SK-N-SH (cell line): ENCODE data around the gene FOXP1. TPM values are rescaled to one million over a fixed set of nuclear protein-coding genes. Genes with fewer than 3 reads are reported as not detected.

Experiments used
- CTCF ChIA-PET: fragments of 300-600, 350-600 bp; formaldehyde crosslinking; extraction: SDS; loops from one replicate; lab custom pipeline; 2021; lab: Yijun Ruan, JAX
- POLR2A ChIA-PET: fragments of 350-600 bp; sonication (Branson Sonifier 250); formaldehyde crosslinking; extraction: SDS; loops from one replicate; lab custom pipeline; 2020; ENCODE audit warnings: antibody characterized with exemption, inconsistent platforms; lab: Yijun Ruan, JAX
- DNase-seq: peaks from one replicate; pipeline ENCODE4 v3.0.0; 2012
- H2AFZ ChIP-seq: fragments of 200-600 bp; sonication (generic); 2 replicates; pipeline ENCODE4 v1.8.1; 2016; ENCODE audit warnings: antibody characterized with exemption, mild to moderate bottlenecking, low read depth
- H3F3A ChIP-seq: fragments of 200-600 bp; sonication (generic); replicated peaks from 2 replicates; pipeline ENCODE3; 2016; ENCODE audit warnings: antibody characterized with exemption, mild to moderate bottlenecking; ENCODE audit not compliant: insufficient read depth
- H3K27ac ChIP-seq, 2 experiments: fragments of 200-500 bp in 1 of 2; fragments of 200-600 bp in 1 of 2; sonication (Bioruptor generic) in 1 of 2; sonication (generic), shearing (Covaris generic) in 1 of 2; 2 replicates each; pipeline versions ENCODE4 v1.5.1 to v1.6.1; 2014 to 2016; ENCODE audit warnings: low read depth in 2 of 2, inconsistent platforms in 1 of 2, low read length in 1 of 2, mild to moderate bottlenecking in 1 of 2, mixed read lengths in 1 of 2
- H3K27me3 ChIP-seq: fragments of 200-600 bp; sonication (generic), shearing (Covaris generic); 2 replicates; pipeline ENCODE4 v1.6.1; 2016; ENCODE audit warnings: mixed run types; ENCODE audit not compliant: insufficient read depth
- H3K36me3 ChIP-seq, 2 experiments: fragments of 200-500 bp in 1 of 2; fragments of 200-600 bp in 1 of 2; sonication (Bioruptor generic) in 1 of 2; sonication (generic) in 1 of 2; replicated peaks in 1 of 2; 2 replicates each; pipeline versions ENCODE3 to v1.5.1; 2014 to 2016; ENCODE audit warnings: low read length in 1 of 2, mild to moderate bottlenecking in 1 of 2; ENCODE audit not compliant: insufficient read depth in 2 of 2, control insufficient read depth in 1 of 2
- H3K4me1 ChIP-seq, 2 experiments: fragments of 200-500 bp in 1 of 2; fragments of 200-600 bp in 1 of 2; sonication (Bioruptor generic) in 1 of 2; sonication (generic), shearing (Covaris generic) in 1 of 2; 2 replicates each; pipeline versions ENCODE4 v1.5.1 to v1.6.1; 2014 to 2016; ENCODE audit warnings: low read depth in 1 of 2, low read length in 1 of 2, mixed run types in 1 of 2; ENCODE audit not compliant: insufficient read depth in 2 of 2, control insufficient read depth in 1 of 2
- H3K4me2 ChIP-seq: fragments of 200-600 bp; sonication (generic), shearing (Covaris generic); 2 replicates; pipeline ENCODE4 v1.6.1; 2017; ENCODE audit warnings: mixed run types
- H3K4me3 ChIP-seq, 2 experiments: fragments of 200-500 bp in 1 of 2; fragments of 200-600 bp in 1 of 2; sonication (Bioruptor generic) in 1 of 2; sonication (generic), shearing (Covaris generic) in 1 of 2; 2 replicates each; pipeline versions ENCODE4 v1.5.1 to v1.8.1; 2014 to 2016; ENCODE audit warnings: low read depth in 2 of 2, inconsistent platforms in 1 of 2, low read length in 1 of 2, mild to moderate bottlenecking in 1 of 2, mixed read lengths in 1 of 2, moderate library complexity in 1 of 2
- H3K79me2 ChIP-seq: fragments of 200-600 bp; sonication (generic); 2 replicates; pipeline ENCODE4 v1.8.1; 2017; ENCODE audit warnings: mild to moderate bottlenecking; ENCODE audit not compliant: insufficient read depth
- H3K9ac ChIP-seq: fragments of 200-600 bp; sonication (generic); 2 replicates; pipeline ENCODE4 v1.6.1; 2017; ENCODE audit warnings: mixed run types
- H3K9me2 ChIP-seq: fragments of 200-600 bp; sonication (generic); 2 replicates; pipeline ENCODE4 v1.6.1; 2017; ENCODE audit warnings: mixed run types
- H3K9me3 ChIP-seq: fragments of 200-600 bp; sonication (generic); 2 replicates; pipeline ENCODE4 v1.6.1; 2017; ENCODE audit warnings: mixed run types, mild to moderate bottlenecking, moderate library complexity
- H4K20me1 ChIP-seq: fragments of 200-600 bp; sonication (generic); 2 replicates; pipeline ENCODE4 v1.6.1; 2017; ENCODE audit warnings: mild to moderate bottlenecking, mixed run types; ENCODE audit not compliant: insufficient read depth
- EP300 ChIP-seq, 2 experiments: IDR thresholded peaks; 2 replicates each; pipeline versions ENCODE4 v1.4.0 to v1.6.1; 2012; ENCODE audit warnings: borderline replicate concordance in 1 of 2, low read depth in 1 of 2, low read length in 1 of 2
- EZH2phosphoT487 ChIP-seq: fragments of 200-600 bp; sonication (generic); IDR thresholded peaks from 2 replicates; pipeline ENCODE4 v1.6.1; 2017; ENCODE audit warnings: low read depth, mixed run types, mild to moderate bottlenecking, antibody characterized with exemption, moderate library complexity, borderline replicate concordance
- FOSL2 ChIP-seq: IDR thresholded peaks from 2 replicates; pipeline ENCODE4 v1.4.0; 2012; ENCODE audit warnings: low read depth, mild to moderate bottlenecking, moderate library complexity, borderline replicate concordance
- SIN3A ChIP-seq: IDR thresholded peaks from 2 replicates; pipeline ENCODE4 v1.6.1; 2012; ENCODE audit warnings: low read depth, mild to moderate bottlenecking, low read length, moderate library complexity, borderline replicate concordance
- TAF1 ChIP-seq: IDR thresholded peaks from 2 replicates; pipeline ENCODE4 v1.6.1; 2012; ENCODE audit warnings: low read depth, mild to moderate bottlenecking, low read length, moderate library complexity, borderline replicate concordance
- TCF12 ChIP-seq: IDR thresholded peaks from 2 replicates; pipeline ENCODE4 v1.4.0; 2012
- TEAD4 ChIP-seq: IDR thresholded peaks from 2 replicates; pipeline ENCODE4 v1.4.0; 2012; ENCODE audit warnings: mild to moderate bottlenecking, borderline replicate concordance; ENCODE audit not compliant: insufficient read depth
- YY1 ChIP-seq: IDR thresholded peaks from 2 replicates; pipeline ENCODE4 v1.4.0; 2012; ENCODE audit warnings: low read depth, mild to moderate bottlenecking
- WGBS: methylation state at CpG from one replicate; pipeline ENCODE4 v1.1.6; 2017; ENCODE audit warnings: low lambda C conversion rate; 5-methylcytosine and 5-hydroxymethylcytosine counted together
- polyA plus RNA-seq, 3 experiments: library from polyadenylated mRNA; depleted of rRNA; stranded (reverse); fragments of >200 nt; gene quantifications; 2 replicates each; pipeline ENCODE4 v1.2.3, GENCODE V29; 2012
- TF ChIP-seq, protein P1 (sequence below): fragments of 200-600 bp; sonication (generic); IDR thresholded peaks from 2 replicates; pipeline ENCODE4 v1.6.1; 2017; ENCODE audit warnings: antibody characterized with exemption, mild to moderate bottlenecking, moderate library complexity
- TF ChIP-seq, protein P2 (sequence below): IDR thresholded peaks from 2 replicates; pipeline ENCODE4 v1.4.0; 2012; ENCODE audit warnings: low read depth, borderline replicate concordance
- TF ChIP-seq, protein P3 (sequence below): IDR thresholded peaks from 2 replicates; pipeline ENCODE4 v1.6.1; 2012; ENCODE audit warnings: mild to moderate bottlenecking, low read depth, low read length, moderate library complexity
- TF ChIP-seq, protein P4 (sequence below): IDR thresholded peaks from 2 replicates; pipeline ENCODE4 v1.4.0; 2012; ENCODE audit warnings: low read depth, borderline replicate concordance

The FOXP1 gene
- polyA plus RNA-seq, 1 of the 3 experiments (the other 2 are of a cell fraction), result 8.8 TPM

DNA sequence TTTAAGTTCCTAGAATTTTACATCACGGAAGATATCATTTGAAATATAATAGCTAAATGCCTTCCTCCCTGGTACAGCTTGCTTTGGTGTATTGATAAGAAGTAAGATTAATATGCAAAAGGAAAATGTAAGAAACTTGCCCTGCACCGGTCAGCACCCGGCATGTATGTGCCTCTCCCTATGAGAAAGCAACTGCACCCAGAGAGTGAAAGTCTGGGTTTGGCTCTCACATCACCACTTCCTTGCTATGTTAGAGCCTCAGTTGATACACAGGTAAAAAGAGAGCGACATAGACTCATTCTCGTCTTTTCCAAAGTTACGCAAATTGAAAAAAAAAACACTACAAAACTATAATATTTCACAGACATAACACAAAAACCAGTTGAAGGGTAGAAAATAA, 96.7 kb downstream of the FOXP1 start:
- Histone ChIP-seq H3K4me2 (no peak overlapping the region), H3K27ac (no peak overlapping the region), H2AFZ (no peak overlapping the region), H3K4me3 (no peak overlapping the region), H3K9ac (no peak overlapping the region), H3K4me1 (peaks cover 4 to 16% of the 10 kb centered on the region in 2 experiments; a peak in 3 of 4 replicates), H3K9me3 (no peaks in the 10 kb centered on the region), H4K20me1 (no peaks in the 10 kb centered on the region), H3K36me3 (peaks cover 6 to 31% of the 10 kb centered on the region in 2 experiments), H3K27me3 (no peaks in the 10 kb centered on the region), H3K79me2 (peaks cover 94% of the 10 kb centered on the region), H3K9me2 (no peaks in the 10 kb centered on the region), H3F3A (no peaks in the 10 kb centered on the region)
- TF ChIP-seq SIN3A, result no peak
- TF ChIP-seq, protein P1, sequence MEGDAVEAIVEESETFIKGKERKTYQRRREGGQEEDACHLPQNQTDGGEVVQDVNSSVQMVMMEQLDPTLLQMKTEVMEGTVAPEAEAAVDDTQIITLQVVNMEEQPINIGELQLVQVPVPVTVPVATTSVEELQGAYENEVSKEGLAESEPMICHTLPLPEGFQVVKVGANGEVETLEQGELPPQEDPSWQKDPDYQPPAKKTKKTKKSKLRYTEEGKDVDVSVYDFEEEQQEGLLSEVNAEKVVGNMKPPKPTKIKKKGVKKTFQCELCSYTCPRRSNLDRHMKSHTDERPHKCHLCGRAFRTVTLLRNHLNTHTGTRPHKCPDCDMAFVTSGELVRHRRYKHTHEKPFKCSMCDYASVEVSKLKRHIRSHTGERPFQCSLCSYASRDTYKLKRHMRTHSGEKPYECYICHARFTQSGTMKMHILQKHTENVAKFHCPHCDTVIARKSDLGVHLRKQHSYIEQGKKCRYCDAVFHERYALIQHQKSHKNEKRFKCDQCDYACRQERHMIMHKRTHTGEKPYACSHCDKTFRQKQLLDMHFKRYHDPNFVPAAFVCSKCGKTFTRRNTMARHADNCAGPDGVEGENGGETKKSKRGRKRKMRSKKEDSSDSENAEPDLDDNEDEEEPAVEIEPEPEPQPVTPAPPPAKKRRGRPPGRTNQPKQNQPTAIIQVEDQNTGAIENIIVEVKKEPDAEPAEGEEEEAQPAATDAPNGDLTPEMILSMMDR, result no peak
- no peak for TF ChIP-seq EZH2phosphoT487
- WGBS, result 86% methylated on average over 6 of the region's 6 CpGs
- CTCF ChIA-PET, result interaction anchor here (1.0 kb wide), 1 partner anchor 10 kb away, joined by 3 read pairs; no protein-coding TSS in a partner anchor
- POLR2A ChIA-PET, result no interaction called here
- DNase-seq, result no peak

DNA sequence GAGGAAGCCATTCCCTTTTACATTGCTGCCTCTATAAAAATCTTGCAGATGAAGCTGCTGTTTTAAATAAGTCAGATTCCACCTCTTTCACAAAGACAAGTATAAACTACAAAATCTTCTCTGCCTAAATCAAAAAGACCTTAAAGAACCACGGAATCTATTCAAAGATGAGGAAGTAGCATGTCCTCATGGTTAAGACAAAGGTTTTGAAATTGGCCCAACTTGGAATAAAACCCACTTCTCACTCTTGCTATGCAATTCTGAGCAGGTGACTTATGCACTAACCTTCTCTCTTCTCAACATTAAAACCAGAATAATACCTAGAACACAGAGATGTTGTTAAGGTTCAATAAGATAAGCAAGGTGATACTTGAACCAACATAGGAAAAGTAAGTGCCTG, 97.6 kb downstream of the FOXP1 start:
- 88% methylated on average over 1 of the region's 1 CpG for WGBS
- POLR2A ChIA-PET, result no interaction called here
- no peak for DNase-seq
- H3K4me3 ChIP-seq, result no peak overlapping the region
- no peaks in the 10 kb centered on the region for H3K27me3 ChIP-seq
- no peaks in the 10 kb centered on the region for H3K9me3 ChIP-seq
- no peak for TF ChIP-seq TAF1
- TF ChIP-seq, protein P2, sequence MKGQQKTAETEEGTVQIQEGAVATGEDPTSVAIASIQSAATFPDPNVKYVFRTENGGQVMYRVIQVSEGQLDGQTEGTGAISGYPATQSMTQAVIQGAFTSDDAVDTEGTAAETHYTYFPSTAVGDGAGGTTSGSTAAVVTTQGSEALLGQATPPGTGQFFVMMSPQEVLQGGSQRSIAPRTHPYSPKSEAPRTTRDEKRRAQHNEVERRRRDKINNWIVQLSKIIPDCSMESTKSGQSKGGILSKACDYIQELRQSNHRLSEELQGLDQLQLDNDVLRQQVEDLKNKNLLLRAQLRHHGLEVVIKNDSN, result no peak
- CTCF ChIA-PET, result interaction anchor here (1.0 kb wide), 1 partner anchor 9 kb away, joined by 3 read pairs; no protein-coding TSS in a partner anchor
- no peak overlapping the region for H3K4me2 ChIP-seq
- no peak overlapping the region for H2AFZ ChIP-seq
- peaks cover 94% of the 10 kb centered on the region for H3K79me2 ChIP-seq
- no peaks in the 10 kb centered on the region for H3F3A ChIP-seq
- H3K9ac ChIP-seq, result no peak overlapping the region
- H4K20me1 ChIP-seq, result no peaks in the 10 kb centered on the region
- no peak overlapping the region for H3K27ac ChIP-seq
- peaks cover 4 to 16% of the 10 kb centered on the region in 2 experiments; a peak in 3 of 4 replicates for H3K4me1 ChIP-seq
- no peaks in the 10 kb centered on the region for H3K9me2 ChIP-seq
- peaks cover 3 to 22% of the 10 kb centered on the region in 2 experiments for H3K36me3 ChIP-seq

DNA sequence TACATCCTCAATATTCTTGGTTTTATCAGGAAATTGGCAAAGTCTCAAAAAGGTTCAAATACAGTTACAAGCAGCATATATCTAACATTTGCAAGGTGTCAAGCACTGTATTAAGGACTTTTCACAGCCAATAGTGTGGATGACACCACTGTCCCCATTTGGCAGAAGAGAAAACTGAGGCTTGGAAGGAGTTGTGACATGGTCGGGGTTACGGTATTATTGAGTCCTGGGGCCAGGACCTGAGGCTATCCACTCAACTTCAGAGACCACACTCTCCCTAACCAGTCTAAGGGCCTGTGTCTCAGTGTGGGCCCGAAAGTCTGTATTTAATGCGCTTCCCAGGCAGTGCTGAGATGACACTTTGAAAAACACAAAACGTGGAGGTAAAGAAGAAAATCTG, 99.1 kb downstream of the FOXP1 start:
- no peaks in the 10 kb centered on the region; the same call in 1 of the 2 replicates for H4K20me1 ChIP-seq
- DNase-seq, result no peak
- TF ChIP-seq FOSL2, result no peak
- TF ChIP-seq, protein P3, sequence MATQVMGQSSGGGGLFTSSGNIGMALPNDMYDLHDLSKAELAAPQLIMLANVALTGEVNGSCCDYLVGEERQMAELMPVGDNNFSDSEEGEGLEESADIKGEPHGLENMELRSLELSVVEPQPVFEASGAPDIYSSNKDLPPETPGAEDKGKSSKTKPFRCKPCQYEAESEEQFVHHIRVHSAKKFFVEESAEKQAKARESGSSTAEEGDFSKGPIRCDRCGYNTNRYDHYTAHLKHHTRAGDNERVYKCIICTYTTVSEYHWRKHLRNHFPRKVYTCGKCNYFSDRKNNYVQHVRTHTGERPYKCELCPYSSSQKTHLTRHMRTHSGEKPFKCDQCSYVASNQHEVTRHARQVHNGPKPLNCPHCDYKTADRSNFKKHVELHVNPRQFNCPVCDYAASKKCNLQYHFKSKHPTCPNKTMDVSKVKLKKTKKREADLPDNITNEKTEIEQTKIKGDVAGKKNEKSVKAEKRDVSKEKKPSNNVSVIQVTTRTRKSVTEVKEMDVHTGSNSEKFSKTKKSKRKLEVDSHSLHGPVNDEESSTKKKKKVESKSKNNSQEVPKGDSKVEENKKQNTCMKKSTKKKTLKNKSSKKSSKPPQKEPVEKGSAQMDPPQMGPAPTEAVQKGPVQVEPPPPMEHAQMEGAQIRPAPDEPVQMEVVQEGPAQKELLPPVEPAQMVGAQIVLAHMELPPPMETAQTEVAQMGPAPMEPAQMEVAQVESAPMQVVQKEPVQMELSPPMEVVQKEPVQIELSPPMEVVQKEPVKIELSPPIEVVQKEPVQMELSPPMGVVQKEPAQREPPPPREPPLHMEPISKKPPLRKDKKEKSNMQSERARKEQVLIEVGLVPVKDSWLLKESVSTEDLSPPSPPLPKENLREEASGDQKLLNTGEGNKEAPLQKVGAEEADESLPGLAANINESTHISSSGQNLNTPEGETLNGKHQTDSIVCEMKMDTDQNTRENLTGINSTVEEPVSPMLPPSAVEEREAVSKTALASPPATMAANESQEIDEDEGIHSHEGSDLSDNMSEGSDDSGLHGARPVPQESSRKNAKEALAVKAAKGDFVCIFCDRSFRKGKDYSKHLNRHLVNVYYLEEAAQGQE, result no peak
- TF ChIP-seq TEAD4, result no peak
- TF ChIP-seq TCF12, result no peak
- no peak for TF ChIP-seq EP300 (IDR thresholded peaks at IDR 0.05; ENCODE audit: borderline replicate concordance in 1 of 2, low read depth in 1 of 2, low read length in 1 of 2)
- TF ChIP-seq YY1, result no peak
- TF ChIP-seq, protein P4, sequence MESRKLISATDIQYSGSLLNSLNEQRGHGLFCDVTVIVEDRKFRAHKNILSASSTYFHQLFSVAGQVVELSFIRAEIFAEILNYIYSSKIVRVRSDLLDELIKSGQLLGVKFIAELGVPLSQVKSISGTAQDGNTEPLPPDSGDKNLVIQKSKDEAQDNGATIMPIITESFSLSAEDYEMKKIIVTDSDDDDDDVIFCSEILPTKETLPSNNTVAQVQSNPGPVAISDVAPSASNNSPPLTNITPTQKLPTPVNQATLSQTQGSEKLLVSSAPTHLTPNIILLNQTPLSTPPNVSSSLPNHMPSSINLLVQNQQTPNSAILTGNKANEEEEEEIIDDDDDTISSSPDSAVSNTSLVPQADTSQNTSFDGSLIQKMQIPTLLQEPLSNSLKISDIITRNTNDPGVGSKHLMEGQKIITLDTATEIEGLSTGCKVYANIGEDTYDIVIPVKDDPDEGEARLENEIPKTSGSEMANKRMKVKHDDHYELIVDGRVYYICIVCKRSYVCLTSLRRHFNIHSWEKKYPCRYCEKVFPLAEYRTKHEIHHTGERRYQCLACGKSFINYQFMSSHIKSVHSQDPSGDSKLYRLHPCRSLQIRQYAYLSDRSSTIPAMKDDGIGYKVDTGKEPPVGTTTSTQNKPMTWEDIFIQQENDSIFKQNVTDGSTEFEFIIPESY, result no peak

More for the DNA sequence above, 99.1 kb downstream of the FOXP1 start:
- Histone ChIP-seq H3K9ac (no peak overlapping the region), H3K27me3 (no peaks in the 10 kb centered on the region), H3K4me1 (peaks cover 4 to 14% of the 10 kb centered on the region in 2 experiments; a peak in 3 of 4 replicates), H3K9me2 (no peaks in the 10 kb centered on the region), H3K4me3 (no peak overlapping the region), H3K4me2 (no peak overlapping the region), H3K36me3 (peaks cover 0 to 12% of the 10 kb centered on the region in 2 experiments), H2AFZ (no peak overlapping the region), H3K9me3 (no peaks in the 10 kb centered on the region), H3K79me2 (peaks cover 94% of the 10 kb centered on the region), H3F3A (no peaks in the 10 kb centered on the region), H3K27ac (no peak overlapping the region)
- ChIA-PET CTCF (interaction anchor here (0.7 to 0.9 kb wide), 2 partner anchors 10 to 24 kb away, joined by 3 read pairs; no protein-coding TSS in a partner anchor), POLR2A (no interaction called here)
- WGBS, result 88% methylated on average over 5 of the region's 5 CpGs
